Posterior cingulate gyrus (tissue), 11 donors: ENCODE measurements around the gene ICOS.

Experiments used
- DNase-seq, 10 donors: peaks; one replicate each; pipeline versions ENCODE4 v3.0.0 to v3.0.0-alpha.2; 2020 to 2021; ENCODE audit warnings: mixed read lengths in 3 of 10
- intact Hi-C: fragments of 100-400 bp; cut with DNase I; formaldehyde crosslinking; loops from one replicate; pipeline ENCODE4 v1.15.1; 2023

The ICOS gene, protein sequence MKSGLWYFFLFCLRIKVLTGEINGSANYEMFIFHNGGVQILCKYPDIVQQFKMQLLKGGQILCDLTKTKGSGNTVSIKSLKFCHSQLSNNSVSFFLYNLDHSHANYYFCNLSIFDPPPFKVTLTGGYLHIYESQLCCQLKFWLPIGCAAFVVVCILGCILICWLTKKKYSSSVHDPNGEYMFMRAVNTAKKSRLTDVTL

DNA sequence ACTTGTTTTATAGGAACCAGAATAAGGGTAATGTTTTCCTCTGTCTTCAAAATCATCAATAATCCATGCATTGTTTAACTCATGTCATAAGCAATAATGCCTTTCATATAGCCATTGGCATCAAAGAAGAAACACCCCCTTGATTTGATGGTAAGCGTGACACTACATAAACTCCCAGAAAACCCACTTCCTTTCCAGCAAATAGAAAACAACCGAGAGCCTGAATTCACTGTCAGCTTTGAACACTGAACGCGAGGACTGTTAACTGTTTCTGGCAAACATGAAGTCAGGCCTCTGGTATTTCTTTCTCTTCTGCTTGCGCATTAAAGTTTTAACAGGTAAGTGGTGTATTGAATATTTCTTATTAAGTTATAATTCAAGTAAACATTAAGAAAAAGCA, at the start of gene ICOS:
TSS of gene ICOS (plus strand) at position 229 of the 400 bp plus-strand sequence. CDS start at position 281, 52 bp downstream.
- intact Hi-C loops, result no loop called here
- DNase-seq, result no peak

DNA sequence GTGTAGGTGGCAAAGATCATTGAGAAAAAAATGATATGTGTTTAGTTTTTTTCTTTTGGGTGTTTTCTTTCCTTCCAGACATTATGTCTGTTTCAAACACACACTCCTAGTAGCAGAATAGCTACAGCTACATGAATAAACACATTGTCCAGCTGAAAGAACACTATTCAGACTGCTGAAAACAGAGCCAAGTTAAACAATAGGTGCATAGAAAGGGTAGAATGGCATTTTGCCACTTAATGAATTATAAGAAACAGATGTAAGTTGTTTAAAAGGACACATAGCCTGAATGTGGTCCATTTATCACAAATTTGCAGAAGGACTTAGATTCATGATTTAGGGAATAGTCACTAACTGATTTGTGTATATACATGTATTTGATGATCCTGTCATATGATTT, 48.9 kb upstream of the ICOS start:
- DNase-seq, result no peak
- intact Hi-C loops, result no loop called here

DNA sequence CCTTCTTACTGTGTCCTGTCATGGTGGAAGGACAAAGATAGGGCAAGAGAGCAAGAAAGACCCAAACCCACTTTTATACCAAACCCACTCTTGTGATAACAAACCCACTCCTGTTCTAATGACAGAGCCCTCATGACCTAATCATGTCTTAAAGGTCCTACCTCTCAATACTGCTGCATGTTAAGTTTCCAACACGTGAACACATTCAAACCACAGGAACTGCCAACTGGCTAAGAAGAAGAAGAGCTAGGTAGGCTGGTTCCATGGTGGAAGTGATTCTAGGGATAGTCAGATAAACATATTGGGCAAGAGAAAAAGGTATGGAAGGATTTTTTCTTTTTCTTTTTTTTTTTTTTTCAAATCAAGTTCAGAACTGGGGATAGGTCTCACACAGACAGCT, 47.0 kb upstream of the ICOS start:
- intact Hi-C loops, result no loop called here
- DNase-seq, result no peak

DNA sequence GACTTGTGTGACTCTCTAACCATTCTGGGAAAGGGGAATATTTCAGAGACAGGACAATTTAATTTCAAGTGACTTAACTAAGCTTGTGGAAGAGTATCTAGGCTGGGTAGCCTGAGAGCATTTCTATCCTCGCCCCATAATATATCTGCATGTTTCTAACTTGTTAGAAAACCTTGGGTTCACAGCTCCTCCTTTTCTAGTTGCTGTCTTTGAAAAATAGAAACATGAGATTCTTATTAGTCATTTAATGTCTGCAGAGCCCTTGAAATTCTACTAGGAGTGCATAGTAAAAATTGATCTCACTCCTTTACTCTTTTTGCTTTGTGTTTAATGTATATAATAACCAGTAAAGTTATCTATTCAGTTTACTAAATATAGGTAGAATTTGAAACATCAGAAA, 46.6 kb upstream of the ICOS start:
- no peak for DNase-seq
- intact Hi-C loops, result no loop called here

DNA sequence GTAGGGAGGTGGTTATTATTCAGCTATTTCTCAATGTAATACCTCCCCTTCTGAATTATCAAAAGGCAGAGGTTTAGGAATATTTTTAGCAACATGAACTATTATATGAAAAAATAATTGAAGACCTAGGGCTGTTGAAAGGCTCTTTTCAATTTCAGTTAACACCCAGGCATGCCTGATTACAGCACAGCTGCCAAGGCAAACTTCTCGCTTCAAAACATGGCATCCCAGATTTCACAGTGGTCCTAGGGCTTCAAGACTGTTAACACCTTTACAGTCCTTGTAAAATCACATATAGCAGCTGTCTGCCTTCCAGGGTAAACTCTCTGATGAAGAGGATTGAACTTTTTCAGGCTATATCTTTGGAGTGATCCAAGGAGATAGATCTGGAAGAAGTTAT, 45.8 kb upstream of the ICOS start:
- intact Hi-C loops, result no loop called here
- DNase-seq, result no peak

DNA sequence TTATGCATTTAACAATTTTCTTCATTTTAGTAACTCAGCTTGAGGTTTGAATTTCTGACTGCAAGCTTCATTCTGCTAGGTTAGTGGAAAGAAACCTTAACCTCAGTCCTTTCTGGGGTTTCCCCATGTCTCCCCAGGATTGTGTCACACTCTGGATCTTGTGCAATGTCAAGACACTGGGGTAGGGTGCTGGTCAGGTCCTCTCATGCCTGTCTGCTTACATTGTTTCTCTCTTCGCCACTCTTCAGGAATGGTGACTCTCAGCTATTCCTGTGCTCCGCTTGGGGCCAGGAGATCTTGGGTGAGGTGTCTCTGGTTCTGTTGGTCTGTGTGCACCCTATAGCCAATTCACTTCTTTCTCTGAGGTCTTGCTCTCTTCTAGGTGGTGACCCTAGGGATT, 45.1 kb upstream of the ICOS start:
- no peak for DNase-seq

DNA sequence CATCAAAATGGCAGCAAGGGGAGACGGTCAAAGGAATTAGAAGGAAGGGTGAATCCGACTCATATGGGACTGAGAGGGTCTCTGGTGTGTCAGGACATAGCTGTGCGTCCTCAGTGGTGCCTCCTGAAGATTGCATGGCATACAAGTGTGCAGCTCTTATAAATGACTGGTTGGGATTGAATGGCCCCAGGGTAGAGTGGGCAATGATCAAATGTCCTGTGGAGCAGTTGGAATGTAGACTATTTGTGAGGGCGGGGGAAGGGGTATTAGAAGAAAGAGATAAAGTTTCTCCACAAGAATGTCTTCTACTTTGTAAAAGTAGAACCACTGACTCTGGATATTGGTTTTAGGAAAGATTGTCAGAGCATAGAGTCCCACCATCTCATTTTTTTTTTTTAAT, 44.4 kb upstream of the ICOS start:
- intact Hi-C loops, result no loop called here
- DNase-seq, result no peak

More for the DNA sequence above, 45.1 kb upstream of the ICOS start:
- intact Hi-C loops, result no loop called here

DNA sequence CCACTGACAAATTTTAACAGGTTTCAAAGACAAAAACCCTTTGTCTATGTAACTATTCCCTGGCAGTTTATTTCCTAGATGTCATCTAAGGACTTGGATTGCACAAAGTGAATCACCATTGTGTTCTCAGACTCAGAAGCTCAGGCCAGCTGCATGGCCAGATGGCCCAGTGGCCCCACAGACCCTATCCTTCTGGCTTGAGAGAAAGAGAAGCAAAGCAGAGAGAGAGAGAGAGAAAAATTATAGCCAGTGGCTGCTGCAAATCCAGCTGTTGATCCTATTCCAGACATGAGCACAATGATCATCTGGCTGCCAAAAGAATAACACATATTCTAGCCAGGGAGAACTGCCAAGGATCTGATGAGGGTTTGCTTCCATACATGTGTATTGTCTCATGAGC, 43.2 kb upstream of the ICOS start:
- DNase-seq, result peak in 9 of 10 donors; percentile 33 to 97 (median 53)
- intact Hi-C loops, result no loop called here

DNA sequence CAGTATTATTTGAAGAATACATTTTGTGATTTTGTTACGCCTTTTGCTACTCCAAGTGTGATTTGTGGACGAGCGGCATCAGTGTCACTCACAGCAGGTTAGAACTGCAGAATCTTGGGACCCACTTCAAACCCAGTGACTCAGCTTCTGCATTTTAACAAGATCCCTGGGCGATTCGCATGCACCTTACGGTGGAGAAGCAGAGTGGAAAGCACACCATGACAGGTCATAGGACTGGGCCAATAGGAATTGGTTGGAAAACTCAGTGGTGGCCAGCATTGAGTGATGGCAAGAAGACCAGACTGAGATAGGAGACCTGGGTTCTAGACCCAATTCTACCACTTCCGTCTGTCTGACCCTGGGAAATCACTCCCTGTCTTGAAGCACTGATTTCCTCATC, 42.7 kb upstream of the ICOS start:
- no peak for DNase-seq
- intact Hi-C loops, result no loop called here

DNA sequence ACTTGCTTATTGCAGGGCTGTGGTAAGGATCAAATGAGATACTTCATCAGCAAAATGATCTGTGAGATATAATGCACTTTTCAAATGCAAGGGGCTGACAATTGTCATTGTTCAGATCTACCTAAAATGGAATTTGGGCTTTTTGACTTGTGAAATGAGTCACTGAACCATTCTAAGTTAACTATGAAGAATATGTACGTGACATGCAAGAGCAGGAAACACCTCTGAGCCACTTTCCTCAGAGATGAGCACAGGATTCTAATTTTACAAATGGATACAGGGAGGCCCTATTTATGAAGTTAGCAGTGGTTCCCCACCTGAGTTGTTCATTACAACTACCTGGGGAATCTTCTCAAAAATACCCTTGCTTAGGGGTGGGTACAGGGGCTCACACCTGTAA, 42.3 kb upstream of the ICOS start:
- intact Hi-C loops, result no loop called here
- DNase-seq, result no peak

DNA sequence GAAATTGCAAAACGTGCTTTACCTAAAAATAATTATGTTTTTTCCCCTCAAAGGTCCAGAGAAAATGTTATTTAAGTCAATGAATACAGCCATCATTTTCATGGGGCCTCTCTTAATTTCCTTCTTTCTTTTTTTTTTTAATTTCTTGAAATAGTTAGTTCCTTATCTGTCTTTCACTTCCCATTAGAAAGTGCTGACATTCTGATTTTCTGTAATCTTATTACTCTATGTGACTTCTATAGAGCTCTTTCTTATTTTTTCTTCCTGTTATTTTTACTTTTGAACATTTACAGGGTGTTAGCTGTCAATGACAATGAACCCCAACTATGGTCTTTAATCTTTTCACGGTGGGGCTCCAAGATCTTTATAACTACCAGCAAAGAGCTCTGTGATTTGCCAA, 39.0 kb upstream of the ICOS start:
- DNase-seq, result no peak
- intact Hi-C loops, result no loop called here

DNA sequence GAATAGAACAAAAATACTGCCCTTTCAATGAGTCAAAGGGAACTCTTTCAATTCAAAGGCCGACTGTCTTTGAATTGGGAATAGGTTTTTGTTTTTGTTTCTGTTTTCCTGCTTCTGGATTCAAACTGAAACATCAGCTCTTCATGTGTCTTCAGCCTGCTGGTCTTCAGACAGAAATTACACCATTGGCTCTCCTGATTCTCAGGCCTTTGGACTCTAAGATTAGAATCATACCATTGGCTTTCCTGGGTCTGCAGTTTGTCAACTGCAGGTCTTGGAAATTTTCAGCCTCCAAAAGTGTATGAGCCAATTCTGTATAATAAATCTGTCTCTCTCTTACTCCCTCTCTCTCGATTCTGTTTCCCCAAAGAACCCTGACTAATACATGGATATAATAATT, 37.9 kb upstream of the ICOS start:
- DNase-seq, result no peak
- intact Hi-C loops, result no loop called here

DNA sequence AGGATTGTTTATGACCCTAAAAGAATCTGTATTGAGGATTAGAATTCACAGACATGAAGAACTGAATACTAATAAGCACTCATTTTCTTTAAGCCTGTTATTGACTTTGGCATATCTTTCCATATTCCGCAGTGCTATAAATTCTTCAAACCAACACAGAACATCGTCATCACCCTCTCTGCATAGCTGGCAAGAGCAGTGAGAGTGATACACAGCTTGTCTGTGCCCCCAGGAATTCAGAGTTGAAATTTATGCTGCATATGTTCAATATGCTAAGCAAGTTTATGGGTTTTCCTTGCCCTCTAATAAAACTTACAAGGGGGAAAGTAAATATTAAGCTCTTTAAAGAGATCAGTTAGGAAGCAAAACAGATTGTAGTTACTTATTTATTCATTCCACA, 36.3 kb upstream of the ICOS start:
- intact Hi-C loops, result no loop called here
- DNase-seq, result no peak

DNA sequence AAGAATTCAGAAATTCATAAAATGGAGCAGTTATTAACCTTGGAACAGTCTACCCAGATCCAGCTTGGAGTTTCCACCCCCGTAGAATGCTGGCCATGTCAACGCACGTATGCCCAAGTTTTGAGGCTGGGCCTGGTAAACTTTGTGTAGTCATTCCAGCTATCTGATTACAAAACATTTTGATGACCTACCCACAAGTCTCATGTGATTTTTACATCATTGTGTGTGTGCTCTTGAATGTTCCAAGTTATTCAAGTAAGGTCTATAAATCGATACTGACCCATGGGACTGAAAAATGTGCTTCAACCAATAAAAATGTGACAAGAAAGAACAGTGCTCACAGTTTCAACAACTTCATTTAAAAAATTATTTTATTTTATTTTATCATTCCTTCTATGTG, 32.5 kb upstream of the ICOS start:
- DNase-seq, result no peak
- intact Hi-C loops, result no loop called here

DNA sequence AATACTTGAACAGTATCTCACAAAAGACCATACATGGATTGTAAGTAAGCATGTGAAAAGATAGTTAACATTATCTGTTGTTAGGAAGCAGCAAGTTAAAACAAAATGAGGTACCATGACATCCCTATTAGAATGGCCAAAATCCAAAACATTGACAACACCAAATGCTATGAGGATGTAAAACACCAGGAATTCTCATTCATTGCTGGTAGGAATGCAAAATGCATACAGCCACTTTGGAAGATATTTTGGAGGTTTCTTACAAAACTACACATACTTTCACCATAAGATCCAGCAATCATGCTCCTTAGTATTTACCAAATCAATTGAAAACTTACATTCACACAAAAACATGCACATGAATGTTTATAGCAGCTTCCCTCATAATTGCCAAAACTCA, 30.9 kb upstream of the ICOS start:
- intact Hi-C loops, result loop anchor here (5.0 kb wide), 1 partner anchor 423 kb away; no protein-coding TSS in a partner anchor
- DNase-seq, result no peak

DNA sequence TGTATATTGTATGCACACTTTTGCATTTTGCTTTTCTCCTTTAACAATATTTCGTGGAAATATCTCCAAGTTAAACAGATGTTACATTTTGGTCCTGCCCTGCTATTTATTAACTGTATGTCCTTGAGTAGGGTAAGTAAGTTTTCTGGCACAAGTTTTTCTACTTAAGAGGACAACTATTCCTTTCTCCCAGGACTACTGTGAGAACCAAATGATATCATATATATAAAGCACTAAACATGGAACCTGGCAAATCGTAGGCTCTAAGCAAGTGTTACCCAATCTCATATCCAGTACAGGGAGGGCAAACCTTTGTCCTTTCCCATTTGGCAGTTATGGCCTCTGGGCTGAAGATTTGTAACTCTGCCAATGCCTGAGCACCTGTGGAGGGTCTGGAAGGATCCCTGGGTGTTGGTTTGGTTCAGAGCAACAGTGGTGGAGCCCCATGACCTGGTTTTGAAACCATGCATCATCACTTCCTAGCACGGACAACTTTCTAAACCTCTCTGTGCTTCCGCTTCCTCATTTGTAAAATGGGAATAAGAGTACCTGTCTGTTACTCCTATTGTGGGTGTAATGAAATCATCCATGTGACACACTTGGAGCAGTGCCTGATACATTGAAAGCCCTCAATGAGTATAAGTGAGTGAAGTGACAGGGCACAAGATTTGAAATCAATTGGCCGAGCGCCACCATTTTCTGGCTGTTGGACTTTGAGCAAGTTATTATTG, 28.3 kb upstream of the ICOS start:
- DNase-seq, result no peak
- intact Hi-C loops, result loop anchor here (5.0 kb wide), 1 partner anchor 426 kb away; no protein-coding TSS in a partner anchor

DNA sequence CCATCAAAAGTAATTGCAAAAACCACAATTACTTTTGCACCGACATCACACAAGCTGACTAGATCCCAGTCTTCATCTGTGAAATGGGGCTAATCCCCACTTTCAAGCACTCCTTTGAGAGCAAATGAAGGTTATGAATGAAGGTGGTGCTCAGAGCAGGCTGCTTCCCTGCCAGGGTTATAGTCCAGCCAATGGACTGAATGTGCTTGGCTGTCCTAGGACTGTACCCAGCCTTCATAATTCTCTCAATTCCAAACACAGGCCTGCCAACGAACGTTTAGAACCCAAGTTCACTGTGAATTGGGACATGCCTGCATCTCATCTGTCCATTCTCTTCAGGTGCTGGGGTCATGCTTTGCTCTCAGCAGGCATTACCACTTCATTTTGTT, 27.8 kb upstream of the ICOS start:
- intact Hi-C loops, result loop anchor here (1.0 to 5.0 kb wide), 2 partner anchors 257 to 426 kb away; no protein-coding TSS in a partner anchor
- DNase-seq, result no peak

DNA sequence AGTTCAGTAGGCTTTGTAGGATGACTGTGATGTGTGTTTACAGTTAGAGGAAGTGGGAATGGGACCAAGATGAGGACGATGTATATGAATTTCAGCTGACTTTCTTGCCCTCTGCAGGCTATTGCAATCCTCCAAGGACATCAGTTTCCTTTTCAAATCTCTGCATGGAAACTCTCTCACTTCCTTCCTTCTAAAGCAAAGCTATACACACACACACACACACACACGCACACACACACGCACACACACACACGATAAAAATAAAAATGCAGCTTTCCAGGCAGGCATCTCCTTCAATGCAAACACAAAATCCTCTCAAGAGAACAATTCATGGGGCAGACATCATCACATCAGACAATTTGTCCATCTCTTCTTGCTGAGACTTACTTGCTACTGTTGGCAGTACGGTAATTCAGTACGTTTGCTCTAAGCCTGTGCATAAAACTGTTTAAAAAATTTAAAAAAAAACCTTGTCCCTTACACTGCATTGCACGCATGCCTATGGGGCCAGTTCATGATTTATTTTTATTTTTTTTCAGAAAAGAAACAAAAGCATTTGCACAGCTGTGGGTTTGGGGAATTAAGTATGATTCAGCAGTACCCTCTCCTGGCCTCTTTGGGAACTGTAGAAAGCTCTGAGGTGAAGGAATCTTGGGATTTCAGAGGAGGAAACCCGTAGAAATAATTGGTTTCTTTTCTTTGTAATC, 27.1 kb upstream of the ICOS start:
- no peak for DNase-seq
- intact Hi-C loops, result loop anchor here (1.0 to 5.0 kb wide), 2 partner anchors 258 to 427 kb away; no protein-coding TSS in a partner anchor

DNA sequence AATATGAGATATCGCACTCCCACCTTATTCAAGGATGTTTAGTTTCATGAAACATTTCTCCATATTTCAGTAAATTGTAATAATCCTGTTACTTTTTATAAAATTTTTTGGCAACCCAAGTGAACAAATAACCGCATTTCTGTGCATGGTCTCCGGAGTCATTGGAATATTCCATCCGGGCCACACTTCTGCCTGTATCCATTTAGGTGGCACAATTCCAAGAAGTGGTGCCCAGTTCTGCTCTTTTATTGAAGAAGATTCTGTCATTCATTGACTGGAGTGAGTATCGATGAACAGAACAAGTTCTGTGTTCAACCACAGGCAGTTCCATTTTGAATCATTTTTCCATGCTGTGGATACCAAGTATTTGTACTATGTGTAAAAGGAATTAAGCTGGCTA, 26.6 kb upstream of the ICOS start:
- intact Hi-C loops, result loop anchor here (1.0 to 5.0 kb wide), 2 partner anchors 259 to 428 kb away; no protein-coding TSS in a partner anchor
- DNase-seq, result no peak

DNA sequence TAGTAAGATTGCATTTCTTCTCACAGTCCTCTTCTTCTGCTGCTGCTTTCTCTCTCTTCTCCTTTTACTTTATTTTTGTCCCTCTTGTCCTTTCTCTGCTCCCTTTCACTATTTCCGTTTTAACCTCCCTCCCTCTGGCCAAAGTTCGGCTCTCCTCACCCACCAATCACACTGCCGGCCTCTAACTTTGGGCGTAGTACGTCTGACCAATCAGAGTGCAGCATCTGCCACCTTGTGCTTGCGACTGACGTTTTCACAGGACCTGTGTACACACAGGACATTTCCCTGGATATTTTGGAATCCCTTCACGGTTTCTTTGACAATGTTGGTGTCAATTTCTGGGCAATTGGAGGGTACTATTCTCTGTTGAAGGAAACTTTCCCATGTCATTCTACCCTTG, 22.6 kb upstream of the ICOS start:
- DNase-seq, result no peak
- intact Hi-C loops, result no loop called here

DNA sequence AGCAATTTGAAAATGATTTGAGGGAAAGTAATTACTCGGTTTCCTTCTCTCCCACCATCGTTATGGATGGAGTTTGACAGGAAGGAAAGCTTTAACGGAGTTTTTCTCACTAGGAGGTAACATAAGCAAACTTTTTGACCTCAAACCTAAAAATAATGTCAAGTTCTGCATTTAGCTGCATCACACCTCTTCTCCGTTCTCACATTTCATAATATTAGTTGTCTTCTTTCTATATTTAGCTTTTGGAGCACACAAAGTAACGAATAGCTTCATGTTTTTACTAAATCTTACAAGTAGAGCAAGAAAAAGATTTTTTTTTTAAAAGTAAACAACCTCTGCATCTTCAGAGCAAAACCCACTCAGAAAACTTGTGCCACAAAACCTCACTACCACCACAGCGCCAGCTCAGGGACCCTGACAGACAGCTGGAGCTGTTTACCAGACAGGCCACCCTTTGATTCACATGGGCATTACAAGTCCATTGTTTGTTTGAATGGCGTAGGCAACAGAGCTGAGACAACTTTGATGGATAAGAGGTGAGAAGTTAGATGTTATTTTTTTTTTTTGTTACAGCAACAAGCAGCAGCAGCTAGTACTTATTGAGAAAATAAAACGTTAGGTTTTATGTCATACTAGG, 21.9 kb upstream of the ICOS start:
- intact Hi-C loops, result no loop called here
- no peak for DNase-seq
